IMR-90 (cell line): ENCODE data around the gene SLC38A11. TPM values are rescaled to one million over a fixed set of nuclear protein-coding genes. Genes with fewer than 3 reads are reported as not detected.

Experiments used
- ATAC-seq: fragments of 200-7000 bp; cut with Tn5 transposase; 2 replicates; pipeline ENCODE4 v1.9.1; 2020; ENCODE audit warnings: low read depth, mild to moderate bottlenecking, moderate library complexity
- BruUV-seq: library from RNA; stranded (reverse); fragments of 400-500 nt; replicated peaks from 2 replicates; lab custom pipeline; 2021; lab: Mats Ljungman, UMichigan
- CTCF ChIA-PET: fragments of 300-600 bp; formaldehyde crosslinking; extraction: SDS; loops from one replicate; lab custom pipeline; 2021; ENCODE audit warnings: antibody characterized with exemption; lab: Yijun Ruan, JAX
- POLR2A ChIA-PET: fragments of 300-600 bp; sonication (Branson Sonifier 250); formaldehyde crosslinking; loops from one replicate; lab custom pipeline; 2022; ENCODE audit warnings: antibody characterized with exemption; ENCODE audit not compliant: unreplicated experiment; lab: Charles Lee
- DNase-seq: peaks from one replicate; pipeline ENCODE4 v3.0.0; 2013
- H2AFZ ChIP-seq: replicated peaks from 2 replicates; pipeline ENCODE3; 2013; ENCODE audit warnings: low read length, mild to moderate bottlenecking; ENCODE audit not compliant: poor library complexity
- H2AK5ac ChIP-seq: 2 replicates; pipeline ENCODE4 v1.6.1; 2013; ENCODE audit warnings: low read depth, low read length, inconsistent platforms
- H2AK9ac ChIP-seq: replicated peaks from 2 replicates; pipeline ENCODE3; 2013; ENCODE audit warnings: mild to moderate bottlenecking, low read depth, low read length, moderate library complexity; ENCODE audit not compliant: poor library complexity
- H2BK120ac ChIP-seq: 2 replicates; pipeline ENCODE4 v1.6.1; 2013; ENCODE audit warnings: low read depth, low read length, inconsistent platforms
- H2BK15ac ChIP-seq: 3 replicates; pipeline ENCODE4 v1.6.1; 2013; ENCODE audit warnings: low read depth, low read length, inconsistent platforms
- H2BK20ac ChIP-seq: 2 replicates; pipeline ENCODE4 v1.6.1; 2013; ENCODE audit warnings: low read depth, mild to moderate bottlenecking, inconsistent platforms, low read length, moderate library complexity
- H2BK5ac ChIP-seq: 2 replicates; pipeline ENCODE4 v1.6.1; 2013; ENCODE audit warnings: mild to moderate bottlenecking, low read depth, low read length, inconsistent platforms; ENCODE audit not compliant: poor library complexity, severe bottlenecking
- H3K14ac ChIP-seq: replicated peaks from 2 replicates; pipeline ENCODE4 v1.6.1; 2013; ENCODE audit warnings: low read depth, low read length, inconsistent platforms
- H3K18ac ChIP-seq: 2 replicates; pipeline ENCODE4 v1.6.1; 2013; ENCODE audit warnings: low read depth, low read length, control low read depth
- H3K23ac ChIP-seq: 2 replicates; pipeline ENCODE4 v1.6.1; 2013; ENCODE audit warnings: low read depth, low read length, inconsistent platforms
- H3K27ac ChIP-seq: 2 replicates; pipeline ENCODE4 v1.5.1; 2013; ENCODE audit warnings: mild to moderate bottlenecking, control low read depth, low read length; ENCODE audit not compliant: insufficient read depth
- H3K27me3 ChIP-seq: 2 replicates; pipeline ENCODE4 v1.6.1; 2013; ENCODE audit warnings: low read length; ENCODE audit not compliant: control insufficient read depth, insufficient read depth
- H3K36me3 ChIP-seq: 2 replicates; pipeline ENCODE4 v1.6.1; 2013; ENCODE audit warnings: low read length, mixed read lengths; ENCODE audit not compliant: control insufficient read depth, insufficient read depth
- H3K4ac ChIP-seq: 2 replicates; pipeline ENCODE4 v1.6.1; 2013; ENCODE audit warnings: low read depth, low read length, inconsistent platforms
- H3K4me1 ChIP-seq: 2 replicates; pipeline ENCODE4 v1.6.1; 2013; ENCODE audit warnings: low read length, mixed read lengths; ENCODE audit not compliant: control insufficient read depth, insufficient read depth
- H3K4me2 ChIP-seq: 2 replicates; pipeline ENCODE4 v1.6.1; 2013; ENCODE audit warnings: low read depth, mild to moderate bottlenecking, control low read depth, low read length, moderate library complexity
- H3K4me3 ChIP-seq: 2 replicates; pipeline ENCODE4 v1.5.1; 2013; ENCODE audit warnings: low read depth, mild to moderate bottlenecking, control low read depth, low read length, moderate library complexity; ENCODE audit not compliant: insufficient read depth
- H3K56ac ChIP-seq: 2 replicates; pipeline ENCODE4 v1.6.1; 2013; ENCODE audit warnings: low read length, inconsistent platforms; ENCODE audit not compliant: insufficient read depth; ENCODE audit errors: extremely low read depth
- H3K79me1 ChIP-seq, 2 experiments: 2 replicates each; pipeline ENCODE4 v1.6.1; 2013; ENCODE audit warnings: low read length in 2 of 2, inconsistent platforms in 1 of 2, low read depth in 1 of 2
- H3K9ac ChIP-seq: 2 replicates; pipeline ENCODE4 v1.6.1; 2013; ENCODE audit warnings: low read depth, low read length, control low read depth
- H3K9me1 ChIP-seq: 2 replicates; pipeline ENCODE4 v1.6.1; 2013; ENCODE audit warnings: low read length, inconsistent platforms; ENCODE audit not compliant: insufficient read depth
- H3K9me3 ChIP-seq: 2 replicates; pipeline ENCODE4 v1.6.1; 2013; ENCODE audit warnings: low read length; ENCODE audit not compliant: control insufficient read depth, insufficient read depth
- H4K20me1 ChIP-seq: 2 replicates; pipeline ENCODE4 v1.6.1; 2013; ENCODE audit warnings: low read length, inconsistent platforms; ENCODE audit not compliant: insufficient read depth
- H4K5ac ChIP-seq: 2 replicates; pipeline ENCODE4 v1.6.1; 2013; ENCODE audit warnings: mild to moderate bottlenecking, low read depth, low read length, control low read depth
- H4K8ac ChIP-seq, 2 experiments: 2 replicates each; pipeline ENCODE4 v1.6.1; 2013; ENCODE audit warnings: low read depth in 2 of 2, low read length in 2 of 2, control low read depth in 1 of 2, inconsistent platforms in 1 of 2
- H4K91ac ChIP-seq: 2 replicates; pipeline ENCODE4 v1.6.1; 2013; ENCODE audit warnings: low read depth, low read length, inconsistent platforms; ENCODE audit not compliant: insufficient read depth
- CHD1 ChIP-seq: IDR thresholded peaks from 2 replicates; pipeline ENCODE4 v1.6.1; 2012; ENCODE audit warnings: low read depth, low read length, improper control_type of control experiment
- WGBS, 2 experiments: methylation state at CpG; one replicate each; pipeline versions ENCODE4 v1.1.5 to v1.1.7; 2013; ENCODE audit warnings: missing lambda C conversion rate in 2 of 2; ENCODE audit not compliant: insufficient read length in 1 of 2; ENCODE audit errors: extremely low coverage in 2 of 2; 5-methylcytosine and 5-hydroxymethylcytosine counted together
- dilution Hi-C: fragments of 300-500 bp; cut with HindIII; formaldehyde crosslinking; loops from one replicate; pipeline ENCODE4 v1.14.3; 2018; ENCODE audit warnings: low sequenced_read_pairs; ENCODE audit not compliant: unreplicated experiment
- in situ Hi-C: fragments of 300-500 bp; cut with MboI; formaldehyde crosslinking; loops from 3 replicates; pipeline ENCODE4 v1.14.3; 2019; ENCODE audit warnings: low sequenced_read_pairs, inconsistent platforms, mixed read lengths
- intact Hi-C: fragments of 100-400 bp; cut with micrococcal nuclease; formaldehyde crosslinking; loops from 2 replicates; pipeline ENCODE4 v1.10.0; 2022
- polyA plus RNA-seq, 3 experiments: library from polyadenylated mRNA; depleted of rRNA; stranded (reverse); fragments of >200 nt; gene quantifications; 2 replicates each; pipeline ENCODE4 v1.2.3, GENCODE V29; 2012; ENCODE audit warnings: low replicate concordance in 1 of 3
- total RNA-seq: library from RNA; depleted of rRNA; stranded (reverse); fragments of >200 nt; gene quantifications from 2 replicates; pipeline ENCODE4 v1.2.3, GENCODE V29; 2012

The SLC38A11 gene
- total and polyA plus RNA-seq, 2 of the 4 experiments (the other 2 are of a cell fraction) = 0.18 to 0.21 TPM

- BruUV-seq = no TSS peak
Measured at GRCh38 chr2:164915566-164915965, 39.8 kb downstream of the SLC38A11 start.

More at GRCh38 chr2:164915566-164915965, 39.8 kb downstream of the SLC38A11 start:
- ATAC-seq (no peak), DNase-seq (no peak)
- no peak overlapping the region for H2AK9ac ChIP-seq
- no peak overlapping the region for H3K9ac ChIP-seq
- H3K4me3 ChIP-seq = no peak overlapping the region
- H3K27ac ChIP-seq = no peak overlapping the region
- H3K56ac ChIP-seq = no peak overlapping the region
- H3K23ac ChIP-seq = no peak overlapping the region
- dilution Hi-C loops = no loop called here
- CTCF ChIA-PET = no interaction called here
- H2BK5ac ChIP-seq = no peak overlapping the region
- H2BK15ac ChIP-seq = no peak overlapping the region
- H3K18ac ChIP-seq = no peak overlapping the region
- no peak overlapping the region for H3K14ac ChIP-seq
- POLR2A ChIA-PET = no interaction called here
- H2AFZ ChIP-seq = no peak overlapping the region
- intact Hi-C loops = no loop called here
- H3K36me3 ChIP-seq = no peaks in the 10 kb centered on the region
- H3K4me1 ChIP-seq = peaks cover 6% of the 10 kb centered on the region
- H2BK20ac ChIP-seq = no peak overlapping the region
- H4K20me1 ChIP-seq = no peaks in the 10 kb centered on the region
- no peak overlapping the region for H4K91ac ChIP-seq
- no peak overlapping the region for H2BK120ac ChIP-seq
- no CpG with 5 or more reads among the region's 4 CpGs for WGBS, 2 experiments
- H4K8ac ChIP-seq = no peak overlapping the region
- H3K27me3 ChIP-seq = no peaks in the 10 kb centered on the region
- in situ Hi-C loops = loop anchor here (25.0 kb wide), 1 partner anchor 178 kb away; no protein-coding TSS in a partner anchor
- no peaks in the 10 kb centered on the region for H3K9me3 ChIP-seq
- H3K9me1 ChIP-seq = no peaks in the 10 kb centered on the region
- no peak overlapping the region for H3K4me2 ChIP-seq
- TF ChIP-seq CHD1 = no peak
- H4K5ac ChIP-seq = no peak overlapping the region
- no peak overlapping the region for H3K4ac ChIP-seq
- H3K79me1 ChIP-seq = no peaks in the 10 kb centered on the region
- no peak overlapping the region for H2AK5ac ChIP-seq
